K562 (cell line): ENCODE data around the gene STK16. TPM values are rescaled to one million over a fixed set of nuclear protein-coding genes. Genes with fewer than 3 reads are reported as not detected.

ENCODE experiments used
- BRF2 ChIP-seq: IDR thresholded peaks from 3 replicates; pipeline ENCODE4 v1.6.1; 2011; ENCODE audit warnings: borderline replicate concordance, mild to moderate bottlenecking; ENCODE audit not compliant: insufficient read length, insufficient read depth
- CLOCK ChIP-seq: fragments of 250-450 bp; sonication (Bioruptor Pico); IDR thresholded peaks from 2 replicates; pipeline ENCODE4 v1.4.0; 2020; ENCODE audit warnings: mild to moderate bottlenecking, moderate library complexity, borderline replicate concordance
- FOXP4 ChIP-seq: sonication (generic); formaldehyde crosslinking; IDR thresholded peaks from 2 replicates; pipeline ENCODE4 v1.8.0; 2022; ENCODE audit warnings: mild to moderate bottlenecking, missing genetic modification reagents, borderline replicate concordance
- HMG20B ChIP-seq: fragments of 250-450 bp; sonication (Bioruptor Pico); IDR thresholded peaks from 2 replicates; pipeline ENCODE4 v1.5.0; 2021; ENCODE audit warnings: mild to moderate bottlenecking
- TAF9B ChIP-seq: fragments of 450-650 bp; IDR thresholded peaks from 2 replicates; pipeline ENCODE4 v1.6.1; 2018; ENCODE audit warnings: mild to moderate bottlenecking; ENCODE audit not compliant: partially characterized antibody
- U2AF1 ChIP-seq: fragments of 200-400 bp; formaldehyde crosslinking; optimal IDR thresholded peaks from 2 replicates; pipeline ENCODE3; 2017; ENCODE audit warnings: mild to moderate bottlenecking, low read depth, low read length, moderate library complexity
- ZNF12 ChIP-seq: sonication (generic); formaldehyde crosslinking; IDR thresholded peaks from 2 replicates; pipeline ENCODE4 v1.4.0; 2020; ENCODE audit warnings: mild to moderate bottlenecking, missing genetic modification reagents
- ZNF174 ChIP-seq: fragments of 250-450 bp; sonication (Bioruptor Pico); IDR thresholded peaks from 2 replicates; pipeline ENCODE4 v1.4.0; 2020; ENCODE audit warnings: mild to moderate bottlenecking
- ZNF184 ChIP-seq: sonication (generic); formaldehyde crosslinking; IDR thresholded peaks from 2 replicates; pipeline ENCODE4 v1.5.0; 2020; ENCODE audit warnings: missing genetic modification reagents
- ZNF407 ChIP-seq: fragments of 450-650 bp; IDR thresholded peaks from 2 replicates; pipeline ENCODE4 v1.6.1; 2016; ENCODE audit warnings: low read depth
- ZNF561 ChIP-seq: fragments of 450-650 bp; formaldehyde crosslinking; conservative IDR thresholded peaks from 2 replicates; pipeline ENCODE4 v1.4.0; 2020; ENCODE audit warnings: mild to moderate bottlenecking, moderate library complexity
- ZNF764 ChIP-seq: fragments of 250-450 bp; sonication (Bioruptor Pico); IDR thresholded peaks from 2 replicates; pipeline ENCODE4 v1.4.0; 2020; ENCODE audit warnings: low read depth, mild to moderate bottlenecking, moderate library complexity
- polyA plus RNA-seq, 8 experiments: library from polyadenylated mRNA; depleted of rRNA in 4 of 8; stranded (reverse) in 5 of 8; unstranded in 3 of 8; fragments of >200 nt; fragmentation: Nextera tagmentation in 2 of 8; fragmentation: Illumina TruSeq in 1 of 8; extraction: Ambion mirVana in 2 of 8; extraction: Trizol in 1 of 8; gene quantifications; 2 replicates each; pipeline versions ENCODE4 v1.2.1 to v1.2.3, GENCODE V29; 2011 to 2014; ENCODE audit warnings: inconsistent platforms in 1 of 8, missing spikeins in 1 of 8
- total RNA-seq, 7 experiments: library from RNA; depleted of rRNA in 6 of 7; stranded (reverse); fragments of >200 nt in 6 of 7; fragmentation: Illumina TruSeq in 2 of 7; extraction: Trizol in 2 of 7; gene quantifications; 2 replicates each; pipeline versions ENCODE4 v1.2.1 to v1.2.3, GENCODE V29; 2011 to 2021; ENCODE audit warnings: low replicate concordance in 1 of 7

Gene STK16
- total and polyA plus RNA-seq, 9 of the 15 experiments (the other 6 are each of a cell fraction or from before 2014, with no cell fraction given), result 5.4 to 36.2 (median 17.8) TPM

- TF ChIP-seq ZNF407 (no peak), BRF2 (no peak), ZNF561 (CRISPR knock-in tag) (no peak), ZNF12 (0 out of 2 replicates have a peak, but pooled peaks have one; percentile 55), FOXP4 (CRISPR knock-in tag) (no peak), HMG20B (CRISPR knock-in tag) (no peak), TAF9B (no peak), CLOCK (CRISPR knock-in tag) (no peak), ZNF764 (CRISPR knock-in tag) (no peak), U2AF1 (no peak), ZNF184 (CRISPR knock-in tag) (no peak), ZNF174 (CRISPR knock-in tag) (no peak)
Observed at GRCh38 chr2:219277703-219278654, 32.7 kb downstream of the STK16 start (continued).
